Fibroblast of skin of right quadriceps (primary cell): ENCODE results near the gene KHDRBS2.
A peak's percentile ranks its signal among the peaks of the same experiment; 100 is the strongest.

Experiments used
- DNase-seq: peaks from one replicate; pipeline ENCODE4 v3.0.0-alpha.2; 2013

The KHDRBS2 gene

DNA sequence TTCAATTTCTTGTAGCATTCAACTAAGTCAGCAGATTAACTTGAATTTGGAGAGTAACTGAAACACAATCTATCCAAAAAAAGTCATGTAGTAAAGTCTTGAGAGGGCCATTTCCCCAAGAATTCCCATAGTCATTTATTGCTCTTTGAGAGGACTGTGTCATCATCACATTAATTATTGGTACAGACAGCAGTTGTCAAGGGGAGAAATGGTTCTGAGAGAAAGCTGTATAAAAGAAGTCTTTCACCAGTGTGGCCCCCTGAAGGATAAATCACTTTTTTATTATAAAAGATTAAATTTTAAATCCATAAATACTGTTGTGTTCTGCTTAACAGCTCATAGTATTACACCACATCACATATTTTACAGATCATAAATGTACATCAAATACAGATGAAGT lies 111.5 kb downstream of the KHDRBS2 start:
- DNase-seq, result no peak

DNA sequence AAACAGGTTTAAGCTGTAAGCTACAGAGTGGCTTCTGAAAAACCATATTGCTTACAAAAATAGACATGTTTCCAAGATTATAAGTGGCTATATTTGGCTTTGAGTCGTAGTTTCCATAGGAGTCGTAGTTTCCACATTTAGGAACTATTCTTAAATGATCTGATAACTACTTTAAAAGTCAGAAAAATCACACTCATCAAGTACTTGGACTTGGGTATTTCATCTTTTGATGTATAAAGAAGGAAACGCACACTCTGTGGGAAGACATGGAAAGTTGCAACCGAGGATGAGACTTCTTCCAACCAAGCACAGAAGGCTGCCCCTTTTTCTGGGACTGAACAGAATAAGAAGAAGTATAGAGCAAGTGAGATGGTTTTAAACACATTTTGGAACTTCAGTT lies 118.3 kb downstream of the KHDRBS2 start:
- DNase-seq, result no peak

- DNase-seq, result no peak
Measured at GRCh38 chr6:62162858-62163257, 123.2 kb downstream of the KHDRBS2 start.

DNA sequence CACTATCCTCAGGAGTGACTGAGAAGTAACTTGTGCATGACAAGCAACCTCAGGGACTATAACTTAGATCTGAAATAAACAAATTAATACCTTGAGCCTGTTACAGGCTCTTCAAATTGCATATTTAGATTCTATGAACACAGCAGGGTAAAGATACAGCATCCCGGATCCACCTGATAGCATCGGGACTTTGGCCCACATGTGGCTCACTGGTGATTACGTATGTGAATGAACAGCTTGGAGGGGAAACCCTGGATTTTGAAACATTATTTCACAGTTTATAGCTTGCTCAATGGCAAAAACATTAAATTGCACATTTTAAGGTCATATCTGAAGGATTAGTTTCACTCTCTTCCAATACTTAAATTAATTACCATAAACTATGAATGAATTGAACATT lies 133.2 kb downstream of the KHDRBS2 start:
- no peak for DNase-seq

DNA sequence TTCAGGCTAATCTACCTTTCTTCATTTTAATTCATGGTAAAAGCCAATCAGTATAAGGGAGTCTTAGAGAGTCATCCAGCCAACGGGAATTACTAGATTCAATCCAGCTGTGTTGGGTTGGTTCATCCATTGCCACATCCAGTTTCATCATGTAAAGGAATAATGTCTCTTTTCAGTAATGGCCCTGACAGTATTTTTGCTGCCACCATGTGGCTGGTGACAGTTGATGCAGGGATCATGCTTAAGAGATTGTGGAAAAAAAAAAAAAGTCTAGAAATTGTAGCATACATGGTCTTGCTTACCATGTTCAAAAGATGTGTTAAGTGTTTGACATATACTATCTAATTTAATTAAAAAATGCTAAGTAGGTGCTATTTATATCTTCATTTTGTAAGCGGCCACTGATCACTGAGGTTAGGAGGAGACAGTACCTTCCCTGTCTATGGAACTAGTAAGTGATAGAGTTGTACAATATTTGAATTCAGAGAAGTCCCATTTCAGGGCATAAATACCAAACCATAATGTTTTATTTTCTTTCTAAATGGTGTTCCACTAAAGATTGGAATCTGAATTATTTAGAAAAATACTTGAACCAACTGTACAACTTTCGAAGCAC lies 135.9 kb downstream of the KHDRBS2 start:
- peak; percentile 0 for DNase-seq

GRCh38 chr6:62146954-62147853 lies 138.8 kb downstream of the KHDRBS2 start:
- no peak for DNase-seq

DNA sequence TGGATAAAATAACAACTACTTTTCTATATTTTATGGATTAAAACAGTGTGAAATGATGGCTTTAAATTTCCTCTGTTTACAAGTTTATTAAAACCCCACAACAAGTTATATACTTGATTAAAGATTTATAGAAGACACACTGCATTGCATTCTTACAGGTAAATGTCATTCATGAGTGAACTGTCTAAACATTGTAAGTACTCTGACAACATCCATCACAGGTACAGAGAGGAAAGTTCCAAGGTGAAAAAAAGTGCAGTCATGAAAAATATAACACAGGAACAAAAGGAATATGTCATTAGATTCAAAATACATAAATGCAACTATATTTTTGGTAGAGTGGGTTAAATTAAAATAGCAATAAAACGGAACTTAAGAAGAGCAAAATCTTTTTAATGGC lies 156.9 kb downstream of the KHDRBS2 start:
- no peak for DNase-seq

DNA sequence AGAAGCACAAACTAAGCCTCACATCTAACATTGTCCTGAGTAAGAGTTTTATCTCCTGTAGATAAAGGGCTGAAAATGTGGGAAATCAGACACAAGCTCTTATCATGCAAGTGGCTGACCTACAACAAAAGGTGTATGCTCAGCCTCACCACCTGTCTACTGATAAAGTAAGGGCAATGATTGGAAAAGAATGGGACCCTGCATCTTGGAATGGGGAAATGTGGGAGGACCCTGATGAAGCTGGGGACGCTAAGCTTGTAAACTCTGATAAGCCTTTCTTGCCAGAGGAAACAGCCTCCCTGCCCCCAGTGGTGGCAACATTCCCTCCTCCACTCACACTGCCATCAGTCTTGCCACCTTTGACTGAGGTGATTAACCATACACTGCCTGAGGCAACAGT lies 166.6 kb downstream of the KHDRBS2 start:
- no peak for DNase-seq

- DNase-seq, result no peak
Measured at GRCh38 chr6:62103186-62103859, 182.7 kb downstream of the KHDRBS2 start.

DNA sequence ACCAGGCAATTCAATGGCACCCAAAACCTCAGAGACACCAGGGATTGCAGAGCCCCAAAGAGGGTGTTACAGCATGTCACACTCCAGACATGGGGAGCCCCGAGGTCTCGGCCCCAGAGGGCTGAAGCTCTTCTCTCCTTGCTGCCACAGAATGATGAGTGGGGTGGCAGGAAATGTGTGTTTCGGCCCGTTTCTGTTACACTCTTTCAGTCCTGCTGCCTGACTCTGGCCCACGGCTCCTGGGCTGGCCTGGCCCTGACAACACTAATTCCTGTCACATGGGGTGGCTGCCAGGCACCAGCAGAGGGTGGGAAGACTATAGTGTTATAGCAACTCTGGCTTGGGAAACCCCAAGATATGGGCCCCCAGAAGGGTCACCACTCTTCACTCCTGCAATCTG lies 183.6 kb downstream of the KHDRBS2 start:
- no peak for DNase-seq

- DNase-seq, result no peak
Measured at GRCh38 chr6:62090442-62091229, 195.4 kb downstream of the KHDRBS2 start.

DNA sequence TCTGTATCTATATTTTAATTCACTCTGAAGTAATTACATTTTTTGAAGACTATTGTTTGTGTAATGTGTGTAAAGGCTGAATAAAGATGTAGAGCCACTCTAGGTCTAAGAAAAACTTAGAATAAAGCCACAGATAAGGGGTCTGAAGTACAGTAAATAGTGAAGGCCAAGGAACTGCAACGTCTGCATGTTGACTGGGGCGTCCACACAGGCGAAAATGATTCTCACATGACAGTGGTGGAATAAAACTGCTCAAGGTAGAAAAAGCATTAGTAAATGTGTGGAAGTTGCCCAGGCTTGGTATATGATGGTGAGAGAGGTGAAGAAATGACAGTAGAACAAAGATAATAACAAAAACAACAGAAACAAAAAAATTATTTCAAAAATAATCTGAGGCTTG lies 196.2 kb downstream of the KHDRBS2 start:
- no peak for DNase-seq

DNA sequence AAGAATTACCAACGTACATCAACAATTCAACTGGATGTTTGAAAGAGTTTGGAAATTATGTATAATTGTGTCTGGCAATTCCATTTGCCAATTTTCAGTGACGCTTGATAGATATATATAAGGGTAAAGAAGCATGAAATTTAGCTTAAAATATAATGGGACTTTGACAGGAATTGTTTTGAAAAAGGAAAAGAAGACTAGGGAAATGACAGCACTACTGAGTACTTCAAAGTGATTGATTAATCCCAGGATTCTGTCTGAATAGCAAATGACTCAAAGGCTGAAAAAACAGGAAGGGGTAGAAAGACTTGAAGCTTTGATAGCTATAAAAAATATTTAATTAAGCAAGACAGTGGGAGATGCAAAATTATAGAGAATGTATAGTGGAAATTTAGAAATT lies 200.0 kb downstream of the KHDRBS2 start:
- DNase-seq, result no peak

- DNase-seq, result no peak
Measured at GRCh38 chr6:62075869-62076268, 210.2 kb downstream of the KHDRBS2 start.

DNA sequence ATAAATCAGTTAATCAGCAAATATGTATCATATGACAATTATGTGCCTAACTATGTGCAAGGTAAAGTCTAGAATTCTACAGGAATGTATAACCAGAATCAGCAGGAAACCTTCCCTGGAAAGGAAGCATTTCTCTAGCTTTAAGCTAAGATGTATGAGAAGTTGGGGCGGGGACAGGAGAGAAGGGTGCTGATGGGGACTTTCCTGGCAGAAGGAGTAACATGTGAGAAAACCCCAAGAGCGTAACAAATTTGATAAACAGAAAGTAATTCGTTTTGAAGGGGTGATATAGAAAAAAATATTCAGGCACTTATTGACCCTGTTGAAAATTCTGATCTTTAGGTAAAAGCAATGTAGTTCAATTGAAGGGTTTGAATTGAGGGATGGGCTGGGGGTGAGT lies 226.1 kb downstream of the KHDRBS2 start:
- no peak for DNase-seq

GRCh38 chr6:62057300-62057699 lies 228.7 kb downstream of the KHDRBS2 start:
- DNase-seq, result no peak

DNA sequence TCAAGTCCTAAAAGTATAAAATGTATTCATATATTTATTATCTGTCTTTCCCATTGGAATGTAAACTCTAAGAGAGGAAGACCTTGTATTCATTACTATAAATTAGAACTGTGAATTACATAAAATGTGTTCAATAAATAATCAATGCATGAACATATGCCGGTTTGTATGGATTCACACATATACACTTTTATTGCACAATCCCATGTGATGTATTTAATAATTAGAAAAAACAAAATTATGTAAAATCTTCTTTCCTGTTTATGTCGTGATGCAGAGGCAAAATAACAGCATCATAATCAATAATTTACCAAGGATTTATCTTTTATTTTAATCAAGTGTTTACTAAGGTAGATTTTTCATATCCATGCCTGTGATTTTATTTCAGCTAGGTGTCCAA lies 240.5 kb downstream of the KHDRBS2 start:
- no peak for DNase-seq

DNA sequence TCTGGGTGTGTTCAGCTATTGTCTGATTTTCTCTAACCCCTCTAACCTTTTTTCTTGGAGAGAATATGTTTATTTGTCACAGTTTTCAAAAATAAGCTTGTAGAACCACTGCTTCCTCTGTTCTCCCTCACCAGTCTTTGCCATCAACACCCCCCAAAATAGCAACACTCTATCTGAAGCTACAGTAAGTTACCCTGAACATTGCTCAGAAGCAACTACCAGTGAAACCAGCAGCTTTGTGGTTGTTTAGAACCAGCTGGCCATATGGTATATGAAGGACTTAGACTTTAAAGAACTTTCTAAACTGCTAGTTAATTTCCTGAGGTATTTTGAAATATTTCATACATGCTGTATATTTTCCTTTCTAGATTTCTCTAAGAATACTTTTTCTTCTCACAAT lies 242.9 kb downstream of the KHDRBS2 start:
- DNase-seq, result no peak

DNA sequence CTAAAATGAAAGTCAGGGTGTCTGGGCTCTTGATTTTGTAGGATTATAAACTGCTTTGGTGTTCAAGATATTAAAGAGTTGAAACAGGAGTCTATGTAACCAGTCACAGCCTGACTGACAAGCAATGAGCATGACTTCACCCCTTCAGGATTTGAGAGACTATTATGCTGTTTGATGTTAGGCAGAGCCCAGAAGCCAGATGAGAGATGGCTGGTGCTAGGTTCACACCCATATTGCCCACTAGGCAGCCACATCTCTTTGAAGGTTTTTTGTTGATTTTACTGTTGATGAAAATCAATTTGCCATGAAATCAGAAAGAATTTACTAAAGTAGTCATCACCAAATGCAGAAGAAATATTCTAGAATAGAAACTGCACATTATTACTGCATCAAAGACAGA lies 243.6 kb downstream of the KHDRBS2 start:
- DNase-seq, result no peak

- no peak for DNase-seq
Measured at GRCh38 chr6:62039605-62040004, 246.4 kb downstream of the KHDRBS2 start.

- no peak for DNase-seq
Measured at GRCh38 chr6:62037445-62037844, 248.6 kb downstream of the KHDRBS2 start.

DNA sequence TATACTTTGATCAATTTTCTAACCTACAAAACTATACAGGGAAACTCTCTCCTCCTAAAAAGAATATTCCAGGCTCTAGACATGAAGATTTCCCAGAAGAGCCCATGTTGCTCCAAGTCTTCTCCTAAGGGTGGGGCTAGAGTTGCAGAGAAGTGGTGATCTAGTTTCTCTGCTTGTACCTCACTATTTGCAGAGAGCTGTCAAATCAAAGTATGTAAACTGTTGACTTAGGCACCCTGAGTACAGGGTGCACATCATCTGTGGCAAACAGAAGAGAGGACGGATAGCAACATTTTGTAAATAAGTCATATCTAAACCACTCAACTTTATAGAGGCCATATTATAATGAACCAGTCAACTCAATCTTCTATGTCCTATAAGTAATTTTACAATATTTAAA lies 250.1 kb downstream of the KHDRBS2 start:
- no peak for DNase-seq

DNA sequence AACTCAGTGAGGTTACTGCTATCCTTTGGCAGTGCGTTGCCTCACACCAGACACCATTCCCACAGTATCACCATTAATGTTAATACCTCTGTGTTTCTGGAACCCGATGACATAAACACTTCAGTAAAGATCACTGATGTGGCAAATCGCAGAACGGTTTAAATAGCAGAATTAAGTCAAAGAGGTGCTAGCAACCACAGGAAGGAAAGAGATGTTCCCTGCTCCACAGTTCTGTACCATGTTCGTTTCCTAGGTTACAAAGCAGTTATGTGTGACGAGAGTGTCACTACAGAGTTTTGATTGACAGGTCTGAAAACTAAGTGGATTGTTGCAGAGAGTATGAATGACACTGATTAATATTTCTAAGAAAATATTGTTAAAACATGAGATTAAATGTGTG lies 272.3 kb downstream of the KHDRBS2 start:
- DNase-seq, result no peak
